Small intestine (tissue), 16 donors: ENCODE measurements around the gene PCDH15. TPM values are rescaled to one million over a fixed set of nuclear protein-coding genes. Genes with fewer than 3 reads are reported as not detected.

Source experiments
- DNase-seq, 2 donors: peaks; one replicate each; pipeline versions ENCODE4 v3.0.0 to v3.0.0-alpha.2; 2013
- FAIRE-seq: peaks from 2 replicates; lab custom pipeline; 2012; peaks lifted over from hg19 to GRCh38; lab: Jason Lieb, UNC
- H3K27ac ChIP-seq, 3 donors: one replicate each; pipeline ENCODE4 v1.5.1; 2013; ENCODE audit warnings: low read length in 2 of 3, mild to moderate bottlenecking in 2 of 3, control low read depth in 1 of 3, inconsistent platforms in 1 of 3, low read depth in 1 of 3, moderate library complexity in 1 of 3
- H3K27me3 ChIP-seq, 3 donors: one replicate each; pipeline ENCODE4 v1.6.1; 2013; ENCODE audit warnings: low read length in 3 of 3, inconsistent platforms in 1 of 3; ENCODE audit not compliant: control insufficient read depth in 3 of 3, insufficient read depth in 3 of 3
- H3K36me3 ChIP-seq, 3 donors: one replicate each; pipeline ENCODE4 v1.6.1; 2013; ENCODE audit warnings: low read length in 3 of 3, inconsistent platforms in 1 of 3, low read depth in 1 of 3, mild to moderate bottlenecking in 1 of 3, moderate library complexity in 1 of 3; ENCODE audit not compliant: control insufficient read depth in 3 of 3, insufficient read depth in 2 of 3
- H3K4me1 ChIP-seq, 3 donors: one replicate each; pipeline ENCODE4 v1.6.1; 2013; ENCODE audit warnings: low read length in 2 of 3, inconsistent platforms in 1 of 3, low read depth in 1 of 3, mild to moderate bottlenecking in 1 of 3, moderate library complexity in 1 of 3; ENCODE audit not compliant: control insufficient read depth in 3 of 3, insufficient read depth in 2 of 3
- H3K4me3 ChIP-seq, 3 donors: one replicate each; pipeline ENCODE4 v1.5.1; 2013; ENCODE audit warnings: low read length in 3 of 3, control low read depth in 1 of 3, inconsistent platforms in 1 of 3, low read depth in 1 of 3, mild to moderate bottlenecking in 1 of 3, moderate library complexity in 1 of 3
- H3K9me3 ChIP-seq, 2 donors: one replicate each; pipeline ENCODE4 v1.6.1; 2013; ENCODE audit warnings: low read depth in 1 of 2, low read length in 1 of 2; ENCODE audit not compliant: control insufficient read depth in 2 of 2, insufficient read depth in 1 of 2
- WGBS, 3 donors: extraction: QIAGEN DNeasy Blood & Tissue Kit; methylation state at CpG; one replicate each; pipeline ENCODE4 v1.1.7; 2013; 5-methylcytosine and 5-hydroxymethylcytosine counted together
- long read RNA-seq, 10 donors: transcript quantifications; one replicate each; lab custom pipeline, GENCODE V29; 2026
- polyA plus RNA-seq, 4 donors: library from polyadenylated mRNA; stranded (reverse) in 3 of 4; unstranded in 1 of 4; fragments of 200-250 nt in 3 of 4; fragments of 120-200 nt in 1 of 4; gene quantifications; one replicate each; pipeline versions ENCODE4 v1.2.1 to v1.2.3, GENCODE V29; 2013
- donor health status: healthy with polysubstance abuse.
- donor health status: control.
- donor health status: control.
- donor health status: Bipolar disorder and iron deficiency.
- donor health status: healthy.

The PCDH15 gene
- under 1 TPM in 2 of 4 donors, not detected in 2; 0.12 to 0.21 TPM for polyA plus RNA-seq
- long read RNA-seq, donor 1: 0 reads
- long read RNA-seq, donor 2: 0 reads
- long read RNA-seq, donor 3: 0 reads
- long read RNA-seq, donor 4: 0 reads
- long read RNA-seq, donor 5: 0 reads
- long read RNA-seq, donor 6: 0 reads
- long read RNA-seq, donor 7: 0 reads
- long read RNA-seq, donor 8: 0 reads
- long read RNA-seq, donor 9: 0 reads
- long read RNA-seq, donor 10: 0 reads

DNA sequence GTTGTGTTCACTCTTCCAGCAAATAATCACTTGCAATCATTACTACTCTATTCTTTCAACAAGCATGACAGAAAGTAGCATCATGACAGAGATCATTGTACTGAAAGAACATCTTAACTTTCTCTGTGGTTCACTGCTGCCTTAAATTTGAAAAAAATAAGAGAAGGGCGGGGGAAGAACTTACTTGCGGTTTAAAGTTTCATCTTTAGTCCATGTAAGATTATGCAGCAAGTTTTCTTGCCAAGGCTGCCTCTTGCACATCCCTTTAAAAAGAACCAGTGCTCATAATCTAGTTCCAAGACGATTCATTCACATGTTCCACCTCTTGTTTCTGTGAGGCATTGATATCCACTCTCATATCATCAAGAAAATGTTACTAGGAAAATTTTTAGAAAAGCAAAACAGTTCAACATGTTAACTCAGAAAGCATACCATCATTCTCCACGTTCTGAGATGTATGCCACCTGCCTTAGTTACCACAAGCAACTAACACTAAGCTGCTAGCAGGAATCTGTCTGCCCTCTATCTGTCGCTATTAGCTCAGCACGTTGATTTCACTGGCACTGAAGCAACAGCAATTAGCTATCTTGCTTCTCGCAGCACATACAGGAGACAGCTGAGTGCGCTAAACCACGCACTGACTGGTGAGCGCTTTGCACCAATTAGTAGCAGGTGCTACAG lies at the start of gene PCDH15:
TSS of gene PCDH15 (minus strand) at position 491 of the 681 bp plus-strand sequence. CDS start 136,969 bp downstream, outside the sequence.
- no peaks in the 10 kb centered on the region for H3K36me3 ChIP-seq
- FAIRE-seq (no peak), DNase-seq (peak; percentile 9 to 14)
- no peak within 1 kb of the TSS for H3K27ac ChIP-seq
- no peaks in the 10 kb centered on the region for H3K9me3 ChIP-seq
- no peaks in the 10 kb centered on the region for H3K27me3 ChIP-seq
- 20% methylated on average over 10 of the region's 10 CpGs for WGBS, 3 donors
- no peaks in the 10 kb centered on the region for H3K4me1 ChIP-seq
- H3K4me3 ChIP-seq: no peak within 1 kb of the TSS

DNA sequence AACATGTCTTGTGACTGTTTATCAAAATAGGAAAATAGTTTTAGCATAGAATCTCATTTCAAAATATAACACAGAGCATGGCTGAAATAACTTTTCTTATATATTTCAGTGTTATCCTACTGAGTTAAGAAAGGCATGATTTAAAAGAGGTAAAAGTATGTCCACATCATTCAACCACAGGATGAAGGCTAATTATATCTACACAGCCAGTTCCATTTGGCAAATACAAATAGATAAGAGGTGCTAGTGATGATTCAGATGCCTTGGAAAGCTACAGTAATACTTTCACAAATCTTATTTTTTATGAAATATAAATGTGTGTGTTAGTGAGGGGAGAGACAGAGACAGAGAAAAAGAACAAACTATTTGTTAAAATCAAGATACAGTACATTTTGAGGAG lies 42.9 kb upstream of the PCDH15 start:
- Histone ChIP-seq H3K36me3 (no peaks in the 10 kb centered on the region), H3K4me1 (no peaks in the 10 kb centered on the region), H3K27ac (no peak overlapping the region), H3K9me3 (no peaks in the 10 kb centered on the region), H3K27me3 (no peaks in the 10 kb centered on the region), H3K4me3 (no peak overlapping the region)
- no peak for DNase-seq
- FAIRE-seq: no peak

GRCh38 chr10:54843085-54843646 lies 42.1 kb upstream of the PCDH15 start:
- H3K4me1 ChIP-seq: no peaks in the 10 kb centered on the region
- DNase-seq (no peak), FAIRE-seq (peak; percentile 5)
- H3K36me3 ChIP-seq: no peaks in the 10 kb centered on the region
- no peak overlapping the region for H3K27ac ChIP-seq
- no peak overlapping the region for H3K4me3 ChIP-seq
- WGBS, 3 donors: 63 to 65% (median 64%) methylated on average over 5 of the region's 5 CpGs
- H3K27me3 ChIP-seq: no peaks in the 10 kb centered on the region
- H3K9me3 ChIP-seq: no peaks in the 10 kb centered on the region

DNA sequence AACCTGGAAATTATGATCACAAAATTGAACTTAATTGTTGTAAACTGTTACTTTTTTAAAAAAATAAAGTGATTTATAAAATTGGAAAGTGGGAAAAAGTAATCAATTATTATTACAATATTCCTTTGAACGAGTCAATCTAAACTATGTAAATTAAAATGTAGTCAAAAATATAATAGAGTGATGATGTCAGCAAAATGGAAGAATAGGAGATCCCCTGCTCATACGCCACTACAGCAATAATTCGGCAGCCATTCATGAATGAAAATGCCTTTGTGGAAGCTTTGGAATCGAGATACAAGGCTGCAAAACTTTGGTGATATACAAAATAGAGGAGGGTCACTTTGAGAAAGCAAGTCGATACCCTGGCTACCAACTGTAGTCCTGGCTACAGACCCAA lies 36.4 kb upstream of the PCDH15 start:
- H3K9me3 ChIP-seq: no peaks in the 10 kb centered on the region
- 75 to 82% (median 77%) methylated on average over 5 of the region's 5 CpGs for WGBS, 3 donors
- no peak overlapping the region for H3K4me3 ChIP-seq
- no peaks in the 10 kb centered on the region for H3K4me1 ChIP-seq
- FAIRE-seq: no peak
- H3K36me3 ChIP-seq: no peaks in the 10 kb centered on the region
- no peak overlapping the region for H3K27ac ChIP-seq
- no peak for DNase-seq
- H3K27me3 ChIP-seq: no peaks in the 10 kb centered on the region

GRCh38 chr10:54833029-54833428 lies 32.0 kb upstream of the PCDH15 start:
- FAIRE-seq: no peak
- no peaks in the 10 kb centered on the region for H3K36me3 ChIP-seq
- H3K9me3 ChIP-seq: no peaks in the 10 kb centered on the region
- H3K4me3 ChIP-seq: no peak overlapping the region
- no peaks in the 10 kb centered on the region for H3K4me1 ChIP-seq
- H3K27ac ChIP-seq: no peak overlapping the region
- no peak for DNase-seq
- WGBS, 3 donors: 39 to 43% (median 42%) methylated on average over 2 of the region's 2 CpGs
- H3K27me3 ChIP-seq: no peaks in the 10 kb centered on the region

- Histone ChIP-seq H3K36me3 (no peaks in the 10 kb centered on the region), H3K27ac (no peak overlapping the region), H3K27me3 (no peaks in the 10 kb centered on the region), H3K9me3 (no peaks in the 10 kb centered on the region), H3K4me1 (no peaks in the 10 kb centered on the region), H3K4me3 (no peak overlapping the region)
- 53 to 62% (median 60%) methylated on average over 1 of the region's 1 CpG for WGBS, 3 donors
- DNase-seq: no peak
- FAIRE-seq: no peak
Observed at GRCh38 chr10:54826994-54827560, 26.0 kb upstream of the PCDH15 start.

- no peaks in the 10 kb centered on the region for H3K27me3 ChIP-seq
- 62 to 85% (median 62%) methylated on average over 2 of the region's 2 CpGs for WGBS, 3 donors
- no peaks in the 10 kb centered on the region for H3K9me3 ChIP-seq
- no peak overlapping the region for H3K27ac ChIP-seq
- no peaks in the 10 kb centered on the region for H3K4me1 ChIP-seq
- no peak overlapping the region for H3K4me3 ChIP-seq
- FAIRE-seq (no peak), DNase-seq (no peak)
- H3K36me3 ChIP-seq: no peaks in the 10 kb centered on the region
Observed at GRCh38 chr10:54815583-54815982, 14.6 kb upstream of the PCDH15 start.

GRCh38 chr10:54808186-54808935 lies 7.3 kb upstream of the PCDH15 start:
- no peaks in the 10 kb centered on the region for H3K9me3 ChIP-seq
- 87 to 95% (median 92%) methylated on average over 1 of the region's 1 CpG for WGBS, 3 donors
- DNase-seq (no peak), FAIRE-seq (no peak)
- H3K27ac ChIP-seq: no peak overlapping the region
- no peak overlapping the region for H3K4me3 ChIP-seq
- peaks cover 0 to 2% (median 0%) of the 10 kb centered on the region in 3 donors for H3K27me3 ChIP-seq
- H3K4me1 ChIP-seq: no peaks in the 10 kb centered on the region
- no peaks in the 10 kb centered on the region for H3K36me3 ChIP-seq
